IMR-90 (cell line): Measurements from ENCODE around the gene VLDLR. TPM values are rescaled to one million over a fixed set of nuclear protein-coding genes. Genes with fewer than 3 reads are reported as not detected.

Source experiments
- ATAC-seq: fragments of 200-7000 bp; cut with Tn5 transposase; 2 replicates; pipeline ENCODE4 v1.9.1; 2020; ENCODE audit warnings: low read depth, mild to moderate bottlenecking, moderate library complexity
- BruUV-seq: library from RNA; stranded (reverse); fragments of 400-500 nt; replicated peaks from 2 replicates; lab custom pipeline; 2021; lab: Mats Ljungman, UMichigan
- CTCF ChIA-PET: fragments of 300-600 bp; formaldehyde crosslinking; extraction: SDS; loops from one replicate; lab custom pipeline; 2021; ENCODE audit warnings: antibody characterized with exemption; lab: Yijun Ruan, JAX
- POLR2A ChIA-PET: fragments of 300-600 bp; sonication (Branson Sonifier 250); formaldehyde crosslinking; loops from one replicate; lab custom pipeline; 2022; ENCODE audit warnings: antibody characterized with exemption; ENCODE audit not compliant: unreplicated experiment; lab: Charles Lee
- DNase-seq: peaks from one replicate; pipeline ENCODE4 v3.0.0; 2013
- H2AFZ ChIP-seq: replicated peaks from 2 replicates; pipeline ENCODE3; 2013; ENCODE audit warnings: low read length, mild to moderate bottlenecking; ENCODE audit not compliant: poor library complexity
- H2AK5ac ChIP-seq: 2 replicates; pipeline ENCODE4 v1.6.1; 2013; ENCODE audit warnings: low read depth, low read length, inconsistent platforms
- H2AK9ac ChIP-seq: replicated peaks from 2 replicates; pipeline ENCODE3; 2013; ENCODE audit warnings: mild to moderate bottlenecking, low read depth, low read length, moderate library complexity; ENCODE audit not compliant: poor library complexity
- H2BK120ac ChIP-seq: 2 replicates; pipeline ENCODE4 v1.6.1; 2013; ENCODE audit warnings: low read depth, low read length, inconsistent platforms
- H2BK15ac ChIP-seq: 3 replicates; pipeline ENCODE4 v1.6.1; 2013; ENCODE audit warnings: low read depth, low read length, inconsistent platforms
- H2BK20ac ChIP-seq: 2 replicates; pipeline ENCODE4 v1.6.1; 2013; ENCODE audit warnings: low read depth, mild to moderate bottlenecking, inconsistent platforms, low read length, moderate library complexity
- H2BK5ac ChIP-seq: 2 replicates; pipeline ENCODE4 v1.6.1; 2013; ENCODE audit warnings: mild to moderate bottlenecking, low read depth, low read length, inconsistent platforms; ENCODE audit not compliant: poor library complexity, severe bottlenecking
- H3K14ac ChIP-seq: replicated peaks from 2 replicates; pipeline ENCODE4 v1.6.1; 2013; ENCODE audit warnings: low read depth, low read length, inconsistent platforms
- H3K18ac ChIP-seq: 2 replicates; pipeline ENCODE4 v1.6.1; 2013; ENCODE audit warnings: low read depth, low read length, control low read depth
- H3K23ac ChIP-seq: 2 replicates; pipeline ENCODE4 v1.6.1; 2013; ENCODE audit warnings: low read depth, low read length, inconsistent platforms
- H3K27ac ChIP-seq: 2 replicates; pipeline ENCODE4 v1.5.1; 2013; ENCODE audit warnings: mild to moderate bottlenecking, control low read depth, low read length; ENCODE audit not compliant: insufficient read depth
- H3K27me3 ChIP-seq: 2 replicates; pipeline ENCODE4 v1.6.1; 2013; ENCODE audit warnings: low read length; ENCODE audit not compliant: control insufficient read depth, insufficient read depth
- H3K36me3 ChIP-seq: 2 replicates; pipeline ENCODE4 v1.6.1; 2013; ENCODE audit warnings: low read length, mixed read lengths; ENCODE audit not compliant: control insufficient read depth, insufficient read depth
- H3K4ac ChIP-seq: 2 replicates; pipeline ENCODE4 v1.6.1; 2013; ENCODE audit warnings: low read depth, low read length, inconsistent platforms
- H3K4me1 ChIP-seq: 2 replicates; pipeline ENCODE4 v1.6.1; 2013; ENCODE audit warnings: low read length, mixed read lengths; ENCODE audit not compliant: control insufficient read depth, insufficient read depth
- H3K4me2 ChIP-seq: 2 replicates; pipeline ENCODE4 v1.6.1; 2013; ENCODE audit warnings: low read depth, mild to moderate bottlenecking, control low read depth, low read length, moderate library complexity
- H3K4me3 ChIP-seq: 2 replicates; pipeline ENCODE4 v1.5.1; 2013; ENCODE audit warnings: low read depth, mild to moderate bottlenecking, control low read depth, low read length, moderate library complexity; ENCODE audit not compliant: insufficient read depth
- H3K56ac ChIP-seq: 2 replicates; pipeline ENCODE4 v1.6.1; 2013; ENCODE audit warnings: low read length, inconsistent platforms; ENCODE audit not compliant: insufficient read depth; ENCODE audit errors: extremely low read depth
- H3K79me1 ChIP-seq, 2 experiments: 2 replicates each; pipeline ENCODE4 v1.6.1; 2013; ENCODE audit warnings: low read length in 2 of 2, inconsistent platforms in 1 of 2, low read depth in 1 of 2
- H3K9ac ChIP-seq: 2 replicates; pipeline ENCODE4 v1.6.1; 2013; ENCODE audit warnings: low read depth, low read length, control low read depth
- H3K9me1 ChIP-seq: 2 replicates; pipeline ENCODE4 v1.6.1; 2013; ENCODE audit warnings: low read length, inconsistent platforms; ENCODE audit not compliant: insufficient read depth
- H3K9me3 ChIP-seq: 2 replicates; pipeline ENCODE4 v1.6.1; 2013; ENCODE audit warnings: low read length; ENCODE audit not compliant: control insufficient read depth, insufficient read depth
- H4K20me1 ChIP-seq: 2 replicates; pipeline ENCODE4 v1.6.1; 2013; ENCODE audit warnings: low read length, inconsistent platforms; ENCODE audit not compliant: insufficient read depth
- H4K5ac ChIP-seq: 2 replicates; pipeline ENCODE4 v1.6.1; 2013; ENCODE audit warnings: mild to moderate bottlenecking, low read depth, low read length, control low read depth
- H4K8ac ChIP-seq, 2 experiments: 2 replicates each; pipeline ENCODE4 v1.6.1; 2013; ENCODE audit warnings: low read depth in 2 of 2, low read length in 2 of 2, control low read depth in 1 of 2, inconsistent platforms in 1 of 2
- H4K91ac ChIP-seq: 2 replicates; pipeline ENCODE4 v1.6.1; 2013; ENCODE audit warnings: low read depth, low read length, inconsistent platforms; ENCODE audit not compliant: insufficient read depth
- FOS ChIP-seq: fragments of 150-350 bp; IDR thresholded peaks from 2 replicates; pipeline ENCODE4 v1.6.1; 2016; ENCODE audit warnings: low read depth, low read length
- MAZ ChIP-seq: IDR thresholded peaks from 2 replicates; pipeline ENCODE4 v1.6.1; 2012; ENCODE audit warnings: low read depth, mild to moderate bottlenecking, low read length, improper control_type of control experiment, moderate library complexity, borderline replicate concordance
- MXI1 ChIP-seq: IDR thresholded peaks from 2 replicates; pipeline ENCODE4 v1.6.1; 2012; ENCODE audit warnings: low read depth, mild to moderate bottlenecking, low read length, moderate library complexity, borderline replicate concordance
- WGBS, 2 experiments: methylation state at CpG; one replicate each; pipeline versions ENCODE4 v1.1.5 to v1.1.7; 2013; ENCODE audit warnings: missing lambda C conversion rate in 2 of 2; ENCODE audit not compliant: insufficient read length in 1 of 2; ENCODE audit errors: extremely low coverage in 2 of 2; 5-methylcytosine and 5-hydroxymethylcytosine counted together
- dilution Hi-C: fragments of 300-500 bp; cut with HindIII; formaldehyde crosslinking; loops from one replicate; pipeline ENCODE4 v1.14.3; 2018; ENCODE audit warnings: low sequenced_read_pairs; ENCODE audit not compliant: unreplicated experiment
- in situ Hi-C: fragments of 300-500 bp; cut with MboI; formaldehyde crosslinking; loops from 3 replicates; pipeline ENCODE4 v1.14.3; 2019; ENCODE audit warnings: low sequenced_read_pairs, inconsistent platforms, mixed read lengths
- intact Hi-C: fragments of 100-400 bp; cut with micrococcal nuclease; formaldehyde crosslinking; loops from 2 replicates; pipeline ENCODE4 v1.10.0; 2022
- polyA plus RNA-seq, 3 experiments: library from polyadenylated mRNA; depleted of rRNA; stranded (reverse); fragments of >200 nt; gene quantifications; 2 replicates each; pipeline ENCODE4 v1.2.3, GENCODE V29; 2012; ENCODE audit warnings: low replicate concordance in 1 of 3
- total RNA-seq: library from RNA; depleted of rRNA; stranded (reverse); fragments of >200 nt; gene quantifications from 2 replicates; pipeline ENCODE4 v1.2.3, GENCODE V29; 2012
- TF ChIP-seq, protein P1 (sequence below): conservative IDR thresholded peaks from 2 replicates; pipeline ENCODE4 v1.5.1; 2012; ENCODE audit warnings: mild to moderate bottlenecking, low read depth, low read length, improper control_type of control experiment
- TF ChIP-seq, protein P2 (sequence below): fragments of 150-350 bp; IDR thresholded peaks from 2 replicates; pipeline ENCODE4 v1.6.1; 2017; ENCODE audit warnings: mild to moderate bottlenecking, antibody characterized with exemption, low read length, low read depth

VLDLR gene
- total and polyA plus RNA-seq, 2 of the 4 experiments (the other 2 are of a cell fraction): 9.0 to 10.2 TPM

DNA sequence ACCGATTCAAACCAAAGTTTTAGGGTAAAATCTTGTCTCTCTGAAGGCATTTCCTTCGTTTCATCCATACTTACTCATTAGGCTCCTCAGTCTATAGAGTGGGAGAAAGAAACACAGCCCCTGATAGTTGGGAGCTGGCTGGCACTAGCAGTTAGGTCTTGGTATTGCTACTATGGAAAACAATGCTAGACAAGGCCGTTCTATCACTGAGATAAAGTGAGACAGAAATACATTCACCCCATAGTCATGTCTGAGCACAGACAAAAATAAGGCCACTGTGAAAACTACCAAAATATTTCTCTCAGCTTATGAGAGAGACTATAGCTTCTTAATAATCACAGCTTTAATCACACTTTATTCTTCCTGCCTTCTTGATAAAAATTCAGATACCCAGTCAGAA lies 67.0 kb downstream of the VLDLR start:
- Histone ChIP-seq H3K27ac (no peak overlapping the region), H2BK20ac (no peak overlapping the region), H4K20me1 (no peaks in the 10 kb centered on the region), H4K5ac (no peak overlapping the region), H3K27me3 (no peaks in the 10 kb centered on the region), H2AK9ac (no peak overlapping the region), H4K8ac (no peak overlapping the region), H4K91ac (no peak overlapping the region), H3K79me1 (no peaks in the 10 kb centered on the region), H3K56ac (no peak overlapping the region), H3K4me3 (no peak overlapping the region), H3K18ac (no peak overlapping the region), H3K9ac (no peak overlapping the region), H3K9me1 (peaks cover 8% of the 10 kb centered on the region; the same call in 1 of the 2 replicates), H2BK15ac (no peak overlapping the region), H2BK5ac (no peak overlapping the region), H3K36me3 (no peaks in the 10 kb centered on the region), H3K9me3 (no peaks in the 10 kb centered on the region), H2AK5ac (no peak overlapping the region), H3K4me1 (no peaks in the 10 kb centered on the region), H3K23ac (no peak overlapping the region), H3K14ac (no peak overlapping the region), H2AFZ (no peak overlapping the region), H3K4ac (no peak overlapping the region), H3K4me2 (no peak overlapping the region), H2BK120ac (no peak overlapping the region)
- BruUV-seq: no TSS peak
- no peak for ATAC-seq
- in situ Hi-C loops: no loop called here
- dilution Hi-C loops: no loop called here
- TF ChIP-seq MAZ (no peak), FOS (no peak), MXI1 (no peak)
- TF ChIP-seq, protein P1, sequence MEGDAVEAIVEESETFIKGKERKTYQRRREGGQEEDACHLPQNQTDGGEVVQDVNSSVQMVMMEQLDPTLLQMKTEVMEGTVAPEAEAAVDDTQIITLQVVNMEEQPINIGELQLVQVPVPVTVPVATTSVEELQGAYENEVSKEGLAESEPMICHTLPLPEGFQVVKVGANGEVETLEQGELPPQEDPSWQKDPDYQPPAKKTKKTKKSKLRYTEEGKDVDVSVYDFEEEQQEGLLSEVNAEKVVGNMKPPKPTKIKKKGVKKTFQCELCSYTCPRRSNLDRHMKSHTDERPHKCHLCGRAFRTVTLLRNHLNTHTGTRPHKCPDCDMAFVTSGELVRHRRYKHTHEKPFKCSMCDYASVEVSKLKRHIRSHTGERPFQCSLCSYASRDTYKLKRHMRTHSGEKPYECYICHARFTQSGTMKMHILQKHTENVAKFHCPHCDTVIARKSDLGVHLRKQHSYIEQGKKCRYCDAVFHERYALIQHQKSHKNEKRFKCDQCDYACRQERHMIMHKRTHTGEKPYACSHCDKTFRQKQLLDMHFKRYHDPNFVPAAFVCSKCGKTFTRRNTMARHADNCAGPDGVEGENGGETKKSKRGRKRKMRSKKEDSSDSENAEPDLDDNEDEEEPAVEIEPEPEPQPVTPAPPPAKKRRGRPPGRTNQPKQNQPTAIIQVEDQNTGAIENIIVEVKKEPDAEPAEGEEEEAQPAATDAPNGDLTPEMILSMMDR: no peak
- TF ChIP-seq, protein P2, sequence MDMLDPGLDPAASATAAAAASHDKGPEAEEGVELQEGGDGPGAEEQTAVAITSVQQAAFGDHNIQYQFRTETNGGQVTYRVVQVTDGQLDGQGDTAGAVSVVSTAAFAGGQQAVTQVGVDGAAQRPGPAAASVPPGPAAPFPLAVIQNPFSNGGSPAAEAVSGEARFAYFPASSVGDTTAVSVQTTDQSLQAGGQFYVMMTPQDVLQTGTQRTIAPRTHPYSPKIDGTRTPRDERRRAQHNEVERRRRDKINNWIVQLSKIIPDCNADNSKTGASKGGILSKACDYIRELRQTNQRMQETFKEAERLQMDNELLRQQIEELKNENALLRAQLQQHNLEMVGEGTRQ: no peak
- no peak for DNase-seq
- intact Hi-C loops: no loop called here
- ChIA-PET POLR2A (no interaction called here), CTCF (interaction anchor here (0.5 kb wide), 1 partner anchor 530 kb away, joined by 3 read pairs; no protein-coding TSS in a partner anchor)
- no CpG with 5 or more reads among the region's 3 CpGs for WGBS, 2 experiments
